Heart left ventricle (tissue), 16 donors: ENCODE results near the gene DEXI. TPM values are rescaled to one million over a fixed set of nuclear protein-coding genes. Genes with fewer than 3 reads are reported as not detected.
A peak's percentile ranks its signal among the peaks of the same experiment; 100 is the strongest.

Experiments used
- ATAC-seq, 4 donors: fragments of 200-7000 bp; cut with Tn5 transposase; one replicate each; pipeline ENCODE4 v1.9.1; 2020 to 2022; ENCODE audit warnings: moderate library complexity in 4 of 4, mild to moderate bottlenecking in 3 of 4, moderate number of reproducible peaks in 1 of 4
- DNase-seq, 5 donors: peaks; one replicate each; pipeline ENCODE4 v3.0.0-alpha.2; 2020
- H3K27ac ChIP-seq, 12 donors: fragments of 200-600 bp; sonication (generic) in 4 of 12; one replicate each; pipeline versions ENCODE4 v1.5.0 to v1.8.0; 2016 to 2022; ENCODE audit warnings: mild to moderate bottlenecking in 2 of 12
- H3K27me3 ChIP-seq, 9 donors: fragments of 200-600 bp; sonication (generic) in 2 of 9; one replicate each; pipeline versions ENCODE4 v1.5.1 to v1.8.0; 2016 to 2022; ENCODE audit warnings: mild to moderate bottlenecking in 3 of 9
- H3K36me3 ChIP-seq, 9 donors: fragments of 200-600 bp; sonication (generic) in 2 of 9; one replicate each; pipeline versions ENCODE4 v1.5.0 to v1.8.0; 2018 to 2022; ENCODE audit warnings: mild to moderate bottlenecking in 2 of 9
- H3K4me1 ChIP-seq, 12 donors: fragments of 200-600 bp; sonication (generic) in 4 of 12; one replicate each; pipeline versions ENCODE4 v1.5.0 to v1.8.0; 2016 to 2022; ENCODE audit warnings: mild to moderate bottlenecking in 3 of 12
- H3K4me3 ChIP-seq, 12 donors: fragments of 200-600 bp; sonication (generic) in 4 of 12; one replicate each; pipeline versions ENCODE4 v1.5.0 to v1.8.0; 2017 to 2022; ENCODE audit warnings: mild to moderate bottlenecking in 9 of 12, moderate library complexity in 4 of 12
- H3K9me3 ChIP-seq, 12 donors: fragments of 200-600 bp; sonication (generic) in 4 of 12; one replicate each; pipeline versions ENCODE4 v1.5.0 to v1.8.0; 2016 to 2022; ENCODE audit warnings: mild to moderate bottlenecking in 1 of 12
- CTCF ChIP-seq, 12 donors: fragments of 200-600 bp; sonication (generic) in 4 of 12; IDR thresholded peaks; one replicate each; pipeline versions ENCODE4 v1.5.0 to v1.8.0; 2018 to 2022; ENCODE audit warnings: antibody characterized with exemption in 12 of 12, mild to moderate bottlenecking in 5 of 12
- POLR2A ChIP-seq, 2 donors: fragments of 450-650 bp; IDR thresholded peaks; one replicate each; pipeline ENCODE4 v1.6.1; 2017; ENCODE audit warnings: antibody characterized with exemption in 2 of 2, mild to moderate bottlenecking in 2 of 2, moderate library complexity in 2 of 2
- WGBS, 4 donors: extraction: QIAGEN DNeasy Blood & Tissue Kit in 2 of 4; methylation state at CpG; one replicate each; pipeline versions ENCODE4 v1.1.5 to v1.1.7; 2013 to 2018; 5-methylcytosine and 5-hydroxymethylcytosine counted together
- intact Hi-C, 10 donors: fragments of 100-400 bp; cut with DNase I; formaldehyde crosslinking; loops; one replicate each; pipeline versions ENCODE4 v1.11.1 to v1.14.2; 2022
- polyA plus RNA-seq, 2 donors: library from polyadenylated mRNA; stranded (reverse); fragments of 200-250 nt; gene quantifications; one replicate each; pipeline ENCODE4 v1.2.3, GENCODE V29; 2013
- total RNA-seq, 9 donors: library from RNA; depleted of rRNA in 2 of 9; stranded (reverse); fragments of >200 nt in 2 of 9; fragmentation: NEBNext Ultra II Directional in 3 of 9; extraction: Animal tissue kit (Norgen Biotek cat#: 25700) in 3 of 9; gene quantifications; one replicate each; pipeline versions ENCODE4 v1.1.0 to v1.2.4, GENCODE V29; 2016 to 2023
- donor health status: ischemic (EF 13 %, LVEDD 7.1; RV severe dilation, severe dysfunction).
- donor health status: healthy with polysubstance abuse.
- donor health status: DM: no; HTN: yes; CAD: no.
- donor health status: DM: no; HTN: no; CAD: no.
- donor health status: ischemic (EF 25% LVEDD 6.9; RV normal size, moderate dysfunction).
- donor health status: ischemic (EF 25% LVEDD 5.7; RV mildly dilated, moderate dysfunction).
- donor health status: healthy.
- donor health status: DM: yes; HTN: yes; CAD: no.
- donor health status: ischemic (EF 35%, LVEDD 5.7; RV mildly dilated, moderate dysfunction).
- donor health status: nonischemic (EF 11% LVEDD 7.7; RV severe dilation, severe dysfunction).
- donor health status: DM: yes; HTN: yes; CAD: no.
- donor health status: PGD.
- donor health status: ischemic (EF 29% LVEDD 5.4; RV normal size, mild dysfunction).
- donor health status: nonischemic (EF 23%, LVEDD 6.1; RV moderate dilation, normal function).

DEXI gene
- total and polyA plus RNA-seq, 11 donors, result 57.2 to 141 (median 90.8) TPM

DNA sequence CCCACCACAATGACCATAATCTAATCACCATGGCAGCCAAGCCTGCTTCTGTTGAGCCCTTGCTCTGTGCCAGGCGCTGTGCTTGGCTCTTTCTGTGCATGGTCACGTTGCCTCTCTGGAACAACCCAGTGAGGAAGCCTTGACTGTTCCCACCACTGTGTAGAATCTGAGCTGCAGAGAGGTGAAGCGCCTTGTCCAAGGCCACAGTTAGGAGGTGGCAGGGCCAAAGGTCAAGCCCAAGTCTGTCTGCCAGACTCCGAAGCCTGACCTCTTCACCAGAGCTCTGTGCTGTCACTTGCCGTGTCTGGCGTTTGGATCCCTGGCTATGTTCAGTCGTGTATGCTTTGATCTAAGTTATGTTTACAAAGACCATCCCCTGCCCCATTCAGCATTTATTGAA, 12.6 kb upstream of the DEXI start:
- Histone ChIP-seq H3K4me1 (peaks cover 0 to 20% (median 7%) of the 10 kb centered on the region in 12 donors), H3K27me3 (no peaks in the 10 kb centered on the region), H3K36me3 (peaks cover 0 to 19% (median 11%) of the 10 kb centered on the region in 9 donors), H3K9me3 (no peaks in the 10 kb centered on the region), H3K4me3 (no peak overlapping the region), H3K27ac (no peak overlapping the region)
- DNase-seq (peak in 1 of 5 donors; percentile 19), ATAC-seq (peak in 1 of 4 donors; percentile 27)
- TF ChIP-seq POLR2A (IDR thresholded peaks at IDR 0.05), result no peak
- TF ChIP-seq CTCF (IDR thresholded peaks at IDR 0.05), result no peak
- WGBS, 4 donors, result 79 to 94% (median 91%) methylated on average over 7 of the region's 7 CpGs
- intact Hi-C loops, result no loop called here

GRCh38 chr16:10951026-10951425, 8.8 kb upstream of the DEXI start:
- no peak overlapping the region for H3K4me3 ChIP-seq
- H3K4me1 ChIP-seq, result peaks cover 2 to 38% (median 13%) of the 10 kb centered on the region in 12 donors
- ATAC-seq (no peak), DNase-seq (no peak)
- intact Hi-C loops, result no loop called here
- no peaks in the 10 kb centered on the region for H3K36me3 ChIP-seq
- H3K9me3 ChIP-seq, result no peaks in the 10 kb centered on the region
- 52 to 69% (median 58%) methylated on average over 4 of the region's 4 CpGs for WGBS, 4 donors
- TF ChIP-seq POLR2A (IDR thresholded peaks at IDR 0.05), result no peak
- TF ChIP-seq CTCF (IDR thresholded peaks at IDR 0.05), result no peak
- H3K27ac ChIP-seq, result no peak overlapping the region
- H3K27me3 ChIP-seq, result no peaks in the 10 kb centered on the region

DNA sequence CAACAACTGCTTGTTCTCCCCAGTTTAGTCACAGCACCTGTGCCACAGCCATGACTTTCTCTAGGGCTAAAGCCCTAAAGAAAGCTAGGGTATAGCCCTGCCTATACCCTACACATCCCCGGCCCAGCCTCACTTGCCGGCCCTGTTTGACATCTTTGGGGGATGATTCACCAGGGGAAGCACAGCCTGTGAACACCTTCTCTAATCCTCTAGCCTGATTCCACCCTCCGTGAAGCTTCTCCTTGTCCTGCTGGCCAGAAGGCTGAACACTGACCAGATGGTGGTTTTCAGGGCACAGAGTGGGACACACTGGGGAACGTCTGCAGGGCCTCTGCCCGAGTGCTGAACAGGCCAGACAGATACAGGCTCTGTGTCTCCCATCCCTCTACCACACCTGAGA, 8.1 kb upstream of the DEXI start:
- H3K27me3 ChIP-seq, result no peaks in the 10 kb centered on the region
- ATAC-seq, result no peak
- intact Hi-C loops, result no loop called here

DNA sequence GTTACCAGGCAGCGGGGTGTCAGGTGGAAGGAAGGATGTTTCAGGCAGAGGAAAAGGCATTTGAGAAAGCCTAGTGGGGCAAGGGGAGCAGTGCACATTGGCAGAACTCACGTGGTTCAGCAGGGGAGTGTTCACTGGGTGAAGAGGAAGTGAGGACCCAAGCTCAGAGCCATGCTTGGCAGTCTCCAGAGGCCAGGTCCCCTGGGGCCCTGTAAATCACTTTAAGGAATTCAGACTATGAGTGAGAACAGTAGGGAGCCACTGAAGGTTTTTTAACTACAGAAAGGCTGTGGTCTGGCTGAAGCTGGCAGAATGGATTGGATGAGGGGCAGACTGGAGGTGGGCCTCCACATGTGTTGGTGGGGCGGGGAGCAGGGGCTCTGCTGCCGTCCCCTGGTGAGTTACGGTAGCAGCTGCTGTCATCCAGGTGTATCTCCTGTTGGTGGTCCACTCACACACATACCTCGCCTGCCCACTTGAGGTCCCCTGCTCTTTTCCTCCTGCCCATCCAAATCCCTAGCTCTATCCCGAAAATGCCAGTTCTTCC, 7.2 kb upstream of the DEXI start:
- ATAC-seq (peak in 1 of 4 donors; percentile 17), DNase-seq (no peak)
- no peak overlapping the region for H3K4me3 ChIP-seq
- TF ChIP-seq CTCF (IDR thresholded peaks at IDR 0.05), result no peak
- TF ChIP-seq POLR2A (IDR thresholded peaks at IDR 0.05), result no peak
- H3K27ac ChIP-seq, result no peak overlapping the region
- H3K27me3 ChIP-seq, result no peaks in the 10 kb centered on the region
- no peaks in the 10 kb centered on the region for H3K36me3 ChIP-seq
- no peaks in the 10 kb centered on the region for H3K9me3 ChIP-seq
- intact Hi-C loops, result no loop called here
- 84 to 86% (median 85%) methylated on average over 7 of the region's 7 CpGs for WGBS, 4 donors
- H3K4me1 ChIP-seq, result peaks cover 8 to 50% (median 24%) of the 10 kb centered on the region in 12 donors

More for the DNA sequence above, 8.1 kb upstream of the DEXI start:
- no peak overlapping the region for H3K27ac ChIP-seq
- TF ChIP-seq CTCF (IDR thresholded peaks at IDR 0.05) (no peak), POLR2A (IDR thresholded peaks at IDR 0.05) (no peak)
- WGBS, 4 donors, result 75 to 79% (median 78%) methylated on average over 3 to 5 of the region's 5 CpGs
- DNase-seq, result no peak
- peaks cover 7 to 44% (median 20%) of the 10 kb centered on the region in 12 donors for H3K4me1 ChIP-seq
- no peaks in the 10 kb centered on the region for H3K9me3 ChIP-seq
- H3K36me3 ChIP-seq, result no peaks in the 10 kb centered on the region
- no peak overlapping the region for H3K4me3 ChIP-seq
